Testis (tissue), 3 donors: Measurements from ENCODE around the gene PARP3. TPM values are rescaled to one million over a fixed set of nuclear protein-coding genes. Genes with fewer than 3 reads are reported as not detected.
"Not testable (repeated sequence)": the region's sequence is repeated elsewhere in the genome, so short reads cannot be mapped to it uniquely, and the experiment has no call there.

Experiments
- DNase-seq: peaks from one replicate; pipeline ENCODE4 v3.0.0-alpha.2; 2019
- H3K27ac ChIP-seq, 2 donors: fragments of 200-600 bp; sonication (generic); one replicate each; pipeline ENCODE4 v1.5.1; 2019
- H3K27me3 ChIP-seq: fragments of 200-600 bp; sonication (generic); one replicate; pipeline ENCODE4 v1.5.1; 2019
- H3K36me3 ChIP-seq: fragments of 200-600 bp; sonication (generic); one replicate; pipeline ENCODE4 v1.5.1; 2017; ENCODE audit warnings: low read depth; ENCODE audit errors: missing control alignments
- H3K4me1 ChIP-seq: fragments of 200-600 bp; sonication (generic); one replicate; pipeline ENCODE4 v1.5.1; 2019
- H3K4me3 ChIP-seq, 2 donors: fragments of 200-600 bp; sonication (generic); one replicate each; pipeline ENCODE4 v1.5.1; 2017 to 2019
- H3K9me3 ChIP-seq: fragments of 200-600 bp; sonication (generic); one replicate; pipeline ENCODE4 v1.5.1; 2017
- POLR2A ChIP-seq: fragments of 450-650 bp; IDR thresholded peaks from one replicate; pipeline ENCODE4 v1.6.1; 2017; ENCODE audit warnings: antibody characterized with exemption, mild to moderate bottlenecking, moderate library complexity
- WGBS, 2 donors: methylation state at CpG; one replicate each; pipeline ENCODE4 v1.1.5; 2018; 5-methylcytosine and 5-hydroxymethylcytosine counted together
- intact Hi-C: fragments of 100-400 bp; cut with DNase I; formaldehyde crosslinking; loops from one replicate; pipeline ENCODE4 v1.15.1; 2023; ENCODE audit warnings: low total_unique reads
- polyA plus RNA-seq: library from polyadenylated mRNA; stranded (reverse); fragments of 350-450 nt; fragmentation: Illumina TruSeq; extraction: RNeasy Lipid Tissue Mini Kit (QIAGEN cat#74804); gene quantifications from one replicate; pipeline ENCODE4 v1.2.3, GENCODE V29; 2014; ENCODE audit warnings: low read depth, low replicate concordance; ENCODE audit not compliant: insufficient read depth
- total RNA-seq, 2 donors: library from RNA; depleted of rRNA; stranded (reverse); fragments of >200 nt; gene quantifications; one replicate each; pipeline ENCODE4 v1.2.3, GENCODE V29; 2016
- TF ChIP-seq, protein P1 (sequence below), 3 experiments: fragments of 450-650 bp in 2 of 3; fragments of 200-600 bp in 1 of 3; sonication (generic) in 1 of 3; IDR thresholded peaks; one replicate each; pipeline ENCODE4 v1.5.1; 2016 to 2019; ENCODE audit warnings: antibody characterized with exemption in 3 of 3, mild to moderate bottlenecking in 2 of 3, moderate library complexity in 1 of 3

The PARP3 gene
- total and polyA plus RNA-seq, 3 donors from 2014 or later, result 17.5 to 24.7 (median 18.2) TPM

DNA sequence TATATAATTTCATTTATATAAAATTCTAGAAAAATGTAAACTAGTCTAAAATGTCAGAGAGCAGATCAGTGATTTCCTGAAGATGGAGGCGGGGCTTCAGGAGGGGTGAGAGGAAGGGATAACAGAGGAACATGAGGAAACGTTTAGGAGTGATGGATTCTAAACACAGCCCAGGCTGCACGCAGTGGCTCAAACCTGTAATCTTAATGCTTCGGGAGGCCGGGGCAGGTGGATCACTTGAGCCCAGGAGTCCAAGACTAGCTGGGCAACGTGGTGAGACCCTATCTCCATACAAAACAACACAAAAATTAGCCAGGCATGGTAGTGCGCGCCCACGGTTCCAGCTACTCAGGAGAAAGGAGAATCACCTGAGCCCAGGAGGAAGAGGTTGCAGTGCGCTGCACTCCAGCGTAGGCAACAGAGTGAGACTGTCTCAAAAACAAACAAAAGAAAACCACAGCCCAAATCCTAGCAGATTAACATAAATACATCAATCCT, 21.0 kb upstream of the PARP3 start:
- WGBS, 2 donors, result 78 to 84% methylated on average over 11 of the region's 11 CpGs
- TF ChIP-seq, protein P1, sequence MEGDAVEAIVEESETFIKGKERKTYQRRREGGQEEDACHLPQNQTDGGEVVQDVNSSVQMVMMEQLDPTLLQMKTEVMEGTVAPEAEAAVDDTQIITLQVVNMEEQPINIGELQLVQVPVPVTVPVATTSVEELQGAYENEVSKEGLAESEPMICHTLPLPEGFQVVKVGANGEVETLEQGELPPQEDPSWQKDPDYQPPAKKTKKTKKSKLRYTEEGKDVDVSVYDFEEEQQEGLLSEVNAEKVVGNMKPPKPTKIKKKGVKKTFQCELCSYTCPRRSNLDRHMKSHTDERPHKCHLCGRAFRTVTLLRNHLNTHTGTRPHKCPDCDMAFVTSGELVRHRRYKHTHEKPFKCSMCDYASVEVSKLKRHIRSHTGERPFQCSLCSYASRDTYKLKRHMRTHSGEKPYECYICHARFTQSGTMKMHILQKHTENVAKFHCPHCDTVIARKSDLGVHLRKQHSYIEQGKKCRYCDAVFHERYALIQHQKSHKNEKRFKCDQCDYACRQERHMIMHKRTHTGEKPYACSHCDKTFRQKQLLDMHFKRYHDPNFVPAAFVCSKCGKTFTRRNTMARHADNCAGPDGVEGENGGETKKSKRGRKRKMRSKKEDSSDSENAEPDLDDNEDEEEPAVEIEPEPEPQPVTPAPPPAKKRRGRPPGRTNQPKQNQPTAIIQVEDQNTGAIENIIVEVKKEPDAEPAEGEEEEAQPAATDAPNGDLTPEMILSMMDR (IDR thresholded peaks at IDR 0.05), result no peak
- no peak for TF ChIP-seq POLR2A
- Histone ChIP-seq H3K4me3 (no peak overlapping the region), H3K36me3 (no peaks in the 10 kb centered on the region), H3K27ac (no peak overlapping the region), H3K27me3 (no peaks in the 10 kb centered on the region), H3K4me1 (no peaks in the 10 kb centered on the region), H3K9me3 (no peaks in the 10 kb centered on the region)
- DNase-seq, result no peak
- intact Hi-C loops, result no loop called here

DNA sequence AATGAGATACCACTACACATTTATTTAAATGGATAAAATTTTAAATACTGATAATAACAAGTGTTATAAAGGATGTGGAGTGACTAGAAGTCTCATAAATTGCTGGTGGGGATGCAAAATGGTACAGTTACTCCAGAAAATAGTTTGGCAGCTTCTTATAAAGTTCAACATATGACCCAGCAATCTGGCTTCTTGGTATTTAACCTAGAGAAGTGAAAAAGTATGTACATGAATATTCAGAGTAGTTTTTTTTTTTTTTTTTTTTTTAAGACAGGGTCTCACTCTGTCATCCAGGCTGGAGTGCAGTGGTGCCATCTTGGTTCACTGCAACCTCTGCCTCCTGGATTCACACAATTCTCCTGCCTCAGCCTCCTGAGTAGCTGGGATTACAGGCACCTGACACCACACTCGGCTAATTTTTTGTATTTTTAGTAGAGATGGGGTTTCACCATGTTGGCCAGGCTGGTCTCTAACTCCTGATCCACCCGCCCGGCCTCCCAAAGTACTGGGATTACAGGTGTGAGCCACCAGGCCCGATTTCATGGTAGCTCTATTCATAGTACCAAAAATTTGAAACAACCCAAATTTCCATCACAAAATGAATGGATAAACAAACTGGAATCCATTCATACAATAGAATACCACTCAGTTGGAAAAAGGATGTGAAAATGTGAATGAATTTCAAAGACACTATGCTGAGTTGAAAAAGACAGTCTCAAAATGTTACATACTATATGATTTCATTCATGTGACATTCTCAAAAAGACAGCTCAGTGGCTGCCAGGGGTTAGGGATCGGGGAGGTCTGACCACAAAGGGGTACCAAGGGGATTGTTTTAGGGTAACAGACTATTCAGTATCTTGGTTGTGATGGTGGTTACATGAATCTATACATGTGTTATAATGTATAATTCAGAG, 14.8 kb upstream of the PARP3 start:
- Histone ChIP-seq H3K36me3 (no peaks in the 10 kb centered on the region), H3K9me3 (no peaks in the 10 kb centered on the region), H3K4me1 (no peaks in the 10 kb centered on the region), H3K27me3 (no peaks in the 10 kb centered on the region), H3K4me3 (no peak overlapping the region), H3K27ac (no peak overlapping the region)
- no peak for TF ChIP-seq POLR2A
- TF ChIP-seq, protein P1 (IDR thresholded peaks at IDR 0.05), result no peak
- no peak for DNase-seq
- intact Hi-C loops, result no loop called here
- 94 to 95% methylated on average over 5 of the region's 5 CpGs for WGBS, 2 donors

DNA sequence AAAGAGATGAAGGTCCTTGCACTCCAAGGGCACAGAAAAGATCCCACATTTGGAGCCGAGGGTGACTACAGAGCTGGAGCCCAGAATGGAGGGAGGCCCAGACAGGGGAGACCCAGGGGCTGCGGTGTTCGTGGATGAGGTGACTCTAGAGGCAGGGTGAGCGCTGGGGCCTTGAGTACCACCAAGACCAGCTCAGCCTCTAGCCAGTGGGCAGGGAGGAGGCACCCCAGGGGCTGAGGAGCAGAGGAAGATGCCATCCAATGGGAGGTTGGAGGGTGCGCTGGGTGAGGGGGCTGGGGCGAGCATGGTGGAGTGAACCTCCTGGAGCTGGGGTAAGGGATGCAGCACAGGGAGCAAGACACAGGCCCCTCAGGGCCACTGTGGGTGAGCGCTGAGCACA, 13.7 kb upstream of the PARP3 start:
- Histone ChIP-seq H3K9me3 (no peaks in the 10 kb centered on the region), H3K36me3 (no peaks in the 10 kb centered on the region), H3K27me3 (no peaks in the 10 kb centered on the region), H3K4me1 (no peaks in the 10 kb centered on the region), H3K27ac (no peak overlapping the region), H3K4me3 (no peak overlapping the region)
- intact Hi-C loops, result no loop called here
- no peak for DNase-seq
- WGBS, 2 donors, result 89 to 90% methylated on average over 6 to 7 of the region's 7 CpGs
- no peak for TF ChIP-seq POLR2A
- TF ChIP-seq, protein P1 (IDR thresholded peaks at IDR 0.05), result no peak

DNA sequence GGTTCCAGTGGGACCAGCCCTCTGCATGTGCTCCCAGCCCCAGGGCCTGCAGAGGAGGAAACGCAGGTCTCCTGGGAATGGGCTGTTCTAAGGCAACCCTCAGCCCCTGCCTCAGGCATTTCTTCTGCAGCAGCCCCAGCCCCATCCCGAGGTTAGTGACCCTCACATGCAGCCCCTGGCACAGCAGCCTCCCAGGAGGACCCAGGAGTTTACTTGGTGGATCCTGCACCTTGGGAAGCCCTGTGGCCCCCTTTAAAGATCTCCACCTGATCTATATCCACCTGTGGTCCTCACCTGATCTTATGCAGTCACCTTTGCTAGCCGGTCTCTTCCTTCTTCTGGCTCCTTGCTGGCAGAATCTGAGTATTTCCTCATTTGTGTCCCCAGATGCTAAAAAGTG, 13.2 kb upstream of the PARP3 start:
- 87 to 91% methylated on average over 3 of the region's 3 CpGs for WGBS, 2 donors
- H3K36me3 ChIP-seq, H3K27me3 ChIP-seq, H3K27ac ChIP-seq, H3K4me3 ChIP-seq, H3K9me3 ChIP-seq, intact Hi-C loops, H3K4me1 ChIP-seq, DNase-seq: not testable (repeated sequence)

DNA sequence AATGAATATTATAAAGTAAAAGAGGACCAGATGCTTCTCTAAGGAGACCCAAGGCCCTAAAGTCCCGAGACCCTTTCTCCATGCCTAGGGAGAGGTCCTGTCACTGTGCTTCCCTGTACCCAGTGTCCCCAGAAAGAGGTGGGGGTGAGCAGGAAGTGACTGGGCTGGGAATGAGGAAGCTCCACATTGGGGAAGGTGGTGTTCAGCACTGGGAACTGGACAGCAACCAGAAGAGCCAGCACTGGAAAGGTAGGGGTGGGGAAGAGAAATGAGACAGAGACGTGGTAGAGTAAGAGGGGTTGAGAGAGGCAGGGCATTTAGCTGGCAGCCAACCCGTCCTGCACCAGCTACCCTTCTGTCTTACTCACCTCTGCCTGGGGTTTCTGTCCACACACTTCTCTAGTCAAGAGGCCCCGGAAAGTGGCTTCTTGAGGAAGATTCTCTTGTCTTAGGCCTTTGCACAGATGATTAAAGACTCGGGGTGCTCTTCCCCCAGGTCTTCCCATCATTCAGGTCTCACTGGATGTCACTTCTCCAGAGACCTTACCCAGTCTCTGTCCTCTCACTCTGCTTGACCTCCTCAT, 12.7 kb upstream of the PARP3 start:
- H3K27me3 ChIP-seq, result no peaks in the 10 kb centered on the region
- no peaks in the 10 kb centered on the region for H3K4me1 ChIP-seq
- H3K9me3 ChIP-seq, result no peaks in the 10 kb centered on the region
- no peak for DNase-seq
- H3K4me3 ChIP-seq, result no peak overlapping the region
- intact Hi-C loops, result no loop called here
- TF ChIP-seq POLR2A, result no peak
- TF ChIP-seq, protein P1 (IDR thresholded peaks at IDR 0.05), result no peak
- 74 to 82% methylated on average over 5 of the region's 5 CpGs for WGBS, 2 donors
- H3K36me3 ChIP-seq, result no peaks in the 10 kb centered on the region
- no peak overlapping the region for H3K27ac ChIP-seq
